UCSD-AML1 (cell line): Measurements from ENCODE around the gene SRRD.
A peak's percentile ranks its signal among the peaks of the same experiment; 100 is the strongest.
"Not testable (repeated sequence)": the region's sequence is repeated elsewhere in the genome, so short reads cannot be mapped to it uniquely, and the experiment has no call there.

Source experiments
- DNase-seq: peaks from one replicate; lab custom pipeline; 2025; ENCODE audit not compliant: unreplicated experiment; lab: John Stamatoyannopoulos, UW

Gene SRRD

GRCh38 chr22:26516503-26516902, 32.8 kb downstream of the SRRD start:
- DNase-seq: no peak

GRCh38 chr22:26517429-26517828, 33.8 kb downstream of the SRRD start:
- DNase-seq: no peak

GRCh38 chr22:26522012-26522411, 38.3 kb downstream of the SRRD start:
- no peak for DNase-seq

GRCh38 chr22:26522592-26522991, 38.9 kb downstream of the SRRD start:
- no peak for DNase-seq

- DNase-seq: no peak
Observed at GRCh38 chr22:26524870-26525269, 41.2 kb downstream of the SRRD start.

- no peak for DNase-seq
Observed at GRCh38 chr22:26525946-26526564, 42.4 kb downstream of the SRRD start.

GRCh38 chr22:26527167-26527566, 43.5 kb downstream of the SRRD start:
- no peak for DNase-seq

GRCh38 chr22:26527574-26528465, 44.1 kb downstream of the SRRD start:
- DNase-seq: no peak

- not testable (repeated sequence) for DNase-seq
Observed at GRCh38 chr22:26528518-26528917, 44.8 kb downstream of the SRRD start.

GRCh38 chr22:26529345-26529744, 45.7 kb downstream of the SRRD start:
- no peak for DNase-seq

GRCh38 chr22:26534171-26534855, 50.6 kb downstream of the SRRD start:
- DNase-seq: no peak

GRCh38 chr22:26534874-26535602, 51.4 kb downstream of the SRRD start:
- DNase-seq: no peak

GRCh38 chr22:26535603-26535908, 51.9 kb downstream of the SRRD start:
- DNase-seq: no peak

- DNase-seq: no peak
Observed at GRCh38 chr22:26536056-26536761, 52.5 kb downstream of the SRRD start.

GRCh38 chr22:26536762-26537134, 53.1 kb downstream of the SRRD start:
- no peak for DNase-seq

- DNase-seq: no peak
Observed at GRCh38 chr22:26540119-26540518, 56.4 kb downstream of the SRRD start.

GRCh38 chr22:26541167-26541819, 57.6 kb downstream of the SRRD start:
- no peak for DNase-seq

- peak; percentile 45 for DNase-seq
Observed at GRCh38 chr22:26542831-26543230, 59.2 kb downstream of the SRRD start.
